Fibroblast of lung (primary cell): ENCODE data around the gene MUC4.

Source experiments
- EZH2 ChIP-seq: IDR thresholded peaks from 2 replicates; pipeline ENCODE4 v1.5.1; 2012; ENCODE audit warnings: low read length, control low read depth, mild to moderate bottlenecking; ENCODE audit errors: missing control alignments
- TF ChIP-seq, protein P1 (sequence below), 2 donors: IDR thresholded peaks in 1 of 2; conservative IDR thresholded peaks in 1 of 2; 1 replicate in 1 of 2; 2 replicates in 1 of 2; pipeline ENCODE4 v1.5.1; 2011 to 2012; ENCODE audit warnings: low read length in 2 of 2, control low read depth in 1 of 2, inconsistent platforms in 1 of 2, low read depth in 1 of 2, mild to moderate bottlenecking in 1 of 2

DNA sequence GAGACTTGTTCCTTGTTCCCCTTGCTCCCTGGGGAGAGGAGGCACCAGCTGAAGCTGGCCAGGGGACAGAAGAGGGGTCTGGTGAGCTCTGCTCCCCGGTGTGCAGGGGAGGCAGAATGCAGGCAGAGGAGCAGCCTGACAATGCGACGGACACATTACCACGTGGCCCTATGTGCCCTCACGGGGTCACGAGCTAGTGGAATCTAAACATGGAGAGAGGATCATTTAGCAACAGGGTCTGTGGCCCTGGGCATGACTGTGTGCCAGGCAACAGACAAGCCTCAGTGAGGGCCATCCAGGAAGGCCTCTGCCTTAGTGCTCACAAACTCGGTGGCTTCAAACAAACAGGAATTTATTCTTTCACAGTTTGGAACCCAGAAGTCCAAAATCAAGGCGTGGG, 8.5 kb upstream of the MUC4 start:
- TF ChIP-seq, protein P1, sequence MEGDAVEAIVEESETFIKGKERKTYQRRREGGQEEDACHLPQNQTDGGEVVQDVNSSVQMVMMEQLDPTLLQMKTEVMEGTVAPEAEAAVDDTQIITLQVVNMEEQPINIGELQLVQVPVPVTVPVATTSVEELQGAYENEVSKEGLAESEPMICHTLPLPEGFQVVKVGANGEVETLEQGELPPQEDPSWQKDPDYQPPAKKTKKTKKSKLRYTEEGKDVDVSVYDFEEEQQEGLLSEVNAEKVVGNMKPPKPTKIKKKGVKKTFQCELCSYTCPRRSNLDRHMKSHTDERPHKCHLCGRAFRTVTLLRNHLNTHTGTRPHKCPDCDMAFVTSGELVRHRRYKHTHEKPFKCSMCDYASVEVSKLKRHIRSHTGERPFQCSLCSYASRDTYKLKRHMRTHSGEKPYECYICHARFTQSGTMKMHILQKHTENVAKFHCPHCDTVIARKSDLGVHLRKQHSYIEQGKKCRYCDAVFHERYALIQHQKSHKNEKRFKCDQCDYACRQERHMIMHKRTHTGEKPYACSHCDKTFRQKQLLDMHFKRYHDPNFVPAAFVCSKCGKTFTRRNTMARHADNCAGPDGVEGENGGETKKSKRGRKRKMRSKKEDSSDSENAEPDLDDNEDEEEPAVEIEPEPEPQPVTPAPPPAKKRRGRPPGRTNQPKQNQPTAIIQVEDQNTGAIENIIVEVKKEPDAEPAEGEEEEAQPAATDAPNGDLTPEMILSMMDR (conservative IDR thresholded peaks at IDR 0.05 in 1 of 2, IDR thresholded peaks at IDR 0.05 in 1 of 2; ENCODE audit: low read depth in 1 of 2, low read length in 2 of 2): no peak
- no peak for TF ChIP-seq EZH2
